Calu3 (cell line): ENCODE measurements around the gene SARM1. TPM values are rescaled to one million over a fixed set of nuclear protein-coding genes. Genes with fewer than 3 reads are reported as not detected.
A peak's percentile ranks its signal among the peaks of the same experiment; 100 is the strongest.

Experiments
- BruUV-seq: library from RNA; stranded (reverse); fragments of 400-500 nt; replicated peaks from 2 replicates; lab custom pipeline; 2021; lab: Mats Ljungman, UMichigan
- CTCF ChIA-PET: fragments of 300-600 bp; sonication (Branson Sonifier 250); formaldehyde crosslinking; loops from one replicate; lab custom pipeline; 2022; ENCODE audit warnings: antibody characterized with exemption; lab: Charles Lee
- DNase-seq: peaks from one replicate; pipeline ENCODE4 v3.0.0; 2022
- H3K27ac Mint-ChIP-seq: one replicate; pipeline ENCODE4 v1.8.0; 2022; ENCODE audit warnings: mixed read lengths; ENCODE audit not compliant: unreplicated experiment
- H3K27me3 Mint-ChIP-seq: one replicate; pipeline ENCODE4 v1.8.0; 2022; ENCODE audit warnings: mixed read lengths; ENCODE audit not compliant: unreplicated experiment
- H3K36me3 Mint-ChIP-seq: one replicate; pipeline ENCODE4 v1.8.0; 2022; ENCODE audit warnings: mild to moderate bottlenecking, moderate library complexity, mixed read lengths; ENCODE audit not compliant: insufficient read depth, unreplicated experiment
- H3K4me1 Mint-ChIP-seq: one replicate; pipeline ENCODE4 v1.8.0; 2022; ENCODE audit warnings: mild to moderate bottlenecking, low read depth, mixed read lengths; ENCODE audit not compliant: unreplicated experiment
- H3K4me3 Mint-ChIP-seq: one replicate; pipeline ENCODE4 v1.8.0; 2022; ENCODE audit warnings: mild to moderate bottlenecking, low read depth, moderate library complexity, mixed read lengths; ENCODE audit not compliant: unreplicated experiment
- H3K9me3 Mint-ChIP-seq: one replicate; pipeline ENCODE4 v1.8.0; 2022; ENCODE audit warnings: low read depth, mixed read lengths; ENCODE audit not compliant: unreplicated experiment
- intact Hi-C: fragments of 100-400 bp; cut with micrococcal nuclease; formaldehyde crosslinking; loops from one replicate; pipeline ENCODE4 v1.10.0; 2022; ENCODE audit not compliant: unreplicated experiment
- total RNA-seq: library from RNA; stranded (reverse); gene quantifications from 2 replicates; pipeline ENCODE4 v1.2.3, GENCODE V29; 2022
- TF ChIP-seq, protein P1 (sequence below): fragments of 200-600 bp; IDR thresholded peaks from one replicate; pipeline ENCODE4 v1.8.0; 2022; ENCODE audit warnings: antibody characterized with exemption; ENCODE audit not compliant: unreplicated experiment

Gene SARM1
- total RNA-seq, 1 experiment from 2014 or later, result 8.1 TPM

DNA sequence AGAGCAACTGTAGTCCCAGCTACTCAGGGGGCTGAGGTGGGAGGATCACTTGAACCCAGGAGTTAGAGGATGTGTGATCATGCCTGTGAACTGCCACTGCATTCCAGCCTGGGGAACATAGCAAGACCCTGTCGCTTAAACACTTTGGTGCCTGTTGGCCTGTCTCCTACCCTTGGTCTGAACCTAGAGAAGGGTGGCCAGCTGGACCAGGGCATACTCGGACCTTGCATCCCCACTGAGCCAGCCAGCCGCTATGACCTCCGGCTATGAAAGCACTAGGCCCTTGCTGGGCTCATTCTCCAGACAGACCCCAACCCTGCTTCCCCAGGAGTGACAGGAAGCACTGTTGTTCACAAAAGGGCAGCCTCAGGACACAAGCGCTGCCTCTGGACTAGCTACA, 40.8 kb upstream of the SARM1 start:
- Mint-ChIP-seq H3K36me3 (peaks cover 65% of the 10 kb centered on the region), H3K9me3 (no peaks in the 10 kb centered on the region), H3K4me1 (peaks cover 34% of the 10 kb centered on the region), H3K4me3 (no peak overlapping the region), H3K27ac (no peak overlapping the region), H3K27me3 (no peaks in the 10 kb centered on the region)
- DNase-seq, result no peak
- TF ChIP-seq, protein P1, sequence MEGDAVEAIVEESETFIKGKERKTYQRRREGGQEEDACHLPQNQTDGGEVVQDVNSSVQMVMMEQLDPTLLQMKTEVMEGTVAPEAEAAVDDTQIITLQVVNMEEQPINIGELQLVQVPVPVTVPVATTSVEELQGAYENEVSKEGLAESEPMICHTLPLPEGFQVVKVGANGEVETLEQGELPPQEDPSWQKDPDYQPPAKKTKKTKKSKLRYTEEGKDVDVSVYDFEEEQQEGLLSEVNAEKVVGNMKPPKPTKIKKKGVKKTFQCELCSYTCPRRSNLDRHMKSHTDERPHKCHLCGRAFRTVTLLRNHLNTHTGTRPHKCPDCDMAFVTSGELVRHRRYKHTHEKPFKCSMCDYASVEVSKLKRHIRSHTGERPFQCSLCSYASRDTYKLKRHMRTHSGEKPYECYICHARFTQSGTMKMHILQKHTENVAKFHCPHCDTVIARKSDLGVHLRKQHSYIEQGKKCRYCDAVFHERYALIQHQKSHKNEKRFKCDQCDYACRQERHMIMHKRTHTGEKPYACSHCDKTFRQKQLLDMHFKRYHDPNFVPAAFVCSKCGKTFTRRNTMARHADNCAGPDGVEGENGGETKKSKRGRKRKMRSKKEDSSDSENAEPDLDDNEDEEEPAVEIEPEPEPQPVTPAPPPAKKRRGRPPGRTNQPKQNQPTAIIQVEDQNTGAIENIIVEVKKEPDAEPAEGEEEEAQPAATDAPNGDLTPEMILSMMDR, result no peak
- CTCF ChIA-PET, result no interaction called here
- no TSS peak for BruUV-seq
- intact Hi-C loops, result no loop called here

DNA sequence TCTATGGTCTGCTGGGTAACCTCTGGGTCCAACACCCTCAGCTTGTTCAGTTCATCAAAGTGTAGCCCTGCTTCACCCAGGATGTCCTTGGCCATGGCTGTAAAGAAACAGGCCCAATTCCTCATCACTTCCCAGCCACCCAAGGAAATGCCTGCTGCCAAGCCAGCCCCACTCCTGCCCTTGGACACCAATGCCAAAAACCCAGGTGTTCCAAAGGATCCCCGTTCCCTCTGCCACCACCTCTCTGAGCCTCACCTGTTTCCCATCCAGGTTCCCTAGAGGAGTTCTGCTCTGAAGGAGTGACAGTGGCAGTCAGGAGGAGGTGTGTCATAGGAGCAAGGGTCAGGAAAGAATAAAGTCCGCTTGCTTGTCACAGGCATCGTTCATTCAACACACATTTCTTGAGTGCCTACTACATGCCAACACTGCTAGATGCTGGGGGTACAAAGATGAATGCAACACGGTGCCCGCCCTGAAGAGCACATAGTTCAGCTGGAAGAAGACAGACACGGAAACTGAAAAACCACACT, 39.5 kb upstream of the SARM1 start:
- Mint-ChIP-seq H3K27me3 (no peaks in the 10 kb centered on the region), H3K4me1 (peaks cover 27% of the 10 kb centered on the region), H3K4me3 (no peak overlapping the region), H3K27ac (peak overlapping the region; percentile 15), H3K9me3 (no peaks in the 10 kb centered on the region), H3K36me3 (peaks cover 65% of the 10 kb centered on the region)
- no peak for DNase-seq
- intact Hi-C loops, result no loop called here
- CTCF ChIA-PET, result no interaction called here
- BruUV-seq, result no TSS peak
- TF ChIP-seq, protein P1, result no peak

DNA sequence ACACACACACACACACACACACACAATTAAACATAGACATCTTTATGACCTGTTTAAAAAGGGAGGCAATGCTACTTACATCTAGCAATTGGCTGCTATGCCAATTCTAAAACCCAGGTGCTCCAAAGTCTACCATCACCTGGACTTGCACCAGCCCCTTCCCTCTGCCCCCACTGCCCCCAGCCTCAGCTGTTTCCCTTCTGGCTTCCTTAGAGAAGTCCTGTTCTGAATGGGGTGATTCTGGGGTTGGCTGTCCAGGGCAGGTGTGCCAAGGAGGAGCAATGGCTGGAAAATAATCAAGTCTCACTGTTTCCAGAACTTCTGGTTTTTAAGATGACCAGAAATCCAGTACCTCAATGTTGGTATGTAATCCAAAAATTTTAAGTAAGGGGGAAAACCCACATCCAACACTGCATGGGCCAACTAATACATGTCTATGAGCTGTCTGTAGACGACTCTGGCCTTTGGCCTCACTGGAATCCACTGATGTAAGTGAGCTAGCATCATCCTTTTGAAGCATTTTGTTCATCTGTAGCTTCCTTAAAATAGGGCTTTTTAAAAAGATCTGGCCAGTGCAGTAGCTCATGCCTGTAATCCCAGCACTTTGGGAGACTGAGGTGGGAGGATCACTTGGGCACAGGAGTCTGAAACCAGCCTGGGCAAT, 38.3 kb upstream of the SARM1 start:
- H3K4me1 Mint-ChIP-seq, result peaks cover 39% of the 10 kb centered on the region
- no peak overlapping the region for H3K27ac Mint-ChIP-seq
- intact Hi-C loops, result no loop called here
- peaks cover 58% of the 10 kb centered on the region for H3K36me3 Mint-ChIP-seq
- H3K27me3 Mint-ChIP-seq, result no peaks in the 10 kb centered on the region
- H3K9me3 Mint-ChIP-seq, result no peaks in the 10 kb centered on the region
- TF ChIP-seq, protein P1, result no peak
- CTCF ChIA-PET, result interaction anchor here (0.6 kb wide), 1 partner anchor 11 kb away, joined by 4 read pairs; no protein-coding TSS in a partner anchor
- BruUV-seq, result no TSS peak
- no peak for DNase-seq
- no peak overlapping the region for H3K4me3 Mint-ChIP-seq

DNA sequence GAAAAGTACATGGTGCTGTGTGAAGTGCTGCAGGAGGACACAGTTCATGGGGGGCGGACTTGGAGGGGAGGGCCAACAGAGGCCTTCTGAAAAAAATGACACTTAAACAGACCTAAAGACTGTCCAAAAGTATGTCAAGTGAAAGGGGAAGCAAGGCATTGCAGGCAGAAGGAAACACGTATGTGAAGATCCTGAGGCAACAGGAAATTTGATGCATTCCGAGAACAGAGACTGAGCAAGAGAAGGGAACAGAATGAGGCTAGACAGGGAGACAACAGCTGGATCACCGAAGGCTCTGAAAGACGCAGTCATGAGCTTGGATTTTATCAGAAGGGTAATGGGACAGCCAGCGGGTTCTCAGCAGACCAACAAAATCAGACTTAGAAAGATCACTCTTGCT, 37.3 kb upstream of the SARM1 start:
- Mint-ChIP-seq H3K9me3 (no peaks in the 10 kb centered on the region), H3K4me3 (peak overlapping the region; percentile 93), H3K27ac (peak overlapping the region; percentile 89), H3K27me3 (no peaks in the 10 kb centered on the region), H3K4me1 (peaks cover 40% of the 10 kb centered on the region), H3K36me3 (peaks cover 55% of the 10 kb centered on the region)
- no peak for DNase-seq
- intact Hi-C loops, result no loop called here
- BruUV-seq, result TSS peak; percentile 25
- CTCF ChIA-PET, result no interaction called here
- TF ChIP-seq, protein P1, result no peak
